Adrenal gland (tissue), 5 donors: ENCODE data around the gene CUX1.
A peak's percentile ranks its signal among the peaks of the same experiment; 100 is the strongest.

Experiments
- CTCF ChIP-seq, 6 experiments: fragments of 450-650 bp in 4 of 6; fragments of 200-600 bp in 2 of 6; sonication (generic) in 1 of 6; IDR thresholded peaks; 1 replicate in 5 of 6; 2 replicates in 1 of 6; pipeline versions ENCODE4 v1.5.1 to v1.8.0; 2016 to 2021; ENCODE audit warnings: antibody characterized with exemption in 6 of 6, mild to moderate bottlenecking in 2 of 6, moderate library complexity in 1 of 6
- POLR2A ChIP-seq, 2 donors: fragments of 450-650 bp; IDR thresholded peaks; one replicate each; pipeline ENCODE4 v1.6.1; 2017; ENCODE audit warnings: antibody characterized with exemption in 2 of 2, mild to moderate bottlenecking in 2 of 2, moderate library complexity in 1 of 2
- donor health status: DM: no; HTN: no; CAD: no.

GRCh38 chr7:102279537-102280400, 462.3 kb downstream of the CUX1 start:
- TF ChIP-seq CTCF (IDR thresholded peaks at IDR 0.05) = peak; percentile 57 to 89 (median 77)
- TF ChIP-seq POLR2A (IDR thresholded peaks at IDR 0.05) = no peak
